KOPT-K1 (cell line): Measurements from ENCODE around the gene ARPP21.
A peak's percentile ranks its signal among the peaks of the same experiment; 100 is the strongest.

Experiments used
- H3K27ac ChIP-seq: fragments of 200-600 bp; sonication (generic); 2 replicates; pipeline ENCODE4 v1.5.1; 2016; ENCODE audit warnings: antibody characterized with exemption, mild to moderate bottlenecking, low read depth, low read length; ENCODE audit not compliant: poor library complexity, severe bottlenecking
- H3K36me3 ChIP-seq: fragments of 200-600 bp; sonication (generic); 2 replicates; pipeline ENCODE4 v1.5.1; 2017; ENCODE audit warnings: antibody characterized with exemption, mild to moderate bottlenecking, low read length, moderate library complexity; ENCODE audit not compliant: insufficient read depth
- H3K9me3 ChIP-seq: fragments of 200-600 bp; sonication (generic); 2 replicates; pipeline ENCODE4 v1.5.1; 2017; ENCODE audit warnings: antibody characterized with exemption, low read length, mild to moderate bottlenecking; ENCODE audit not compliant: insufficient read depth, poor library complexity, severe bottlenecking

Gene ARPP21

GRCh38 chr3:35651851-35652250 is 12.5 kb downstream of the ARPP21 start:
- H3K36me3 ChIP-seq: no peaks in the 10 kb centered on the region; the same call in 1 of the 2 replicates
- peak overlapping the region; percentile 98 for H3K27ac ChIP-seq

DNA sequence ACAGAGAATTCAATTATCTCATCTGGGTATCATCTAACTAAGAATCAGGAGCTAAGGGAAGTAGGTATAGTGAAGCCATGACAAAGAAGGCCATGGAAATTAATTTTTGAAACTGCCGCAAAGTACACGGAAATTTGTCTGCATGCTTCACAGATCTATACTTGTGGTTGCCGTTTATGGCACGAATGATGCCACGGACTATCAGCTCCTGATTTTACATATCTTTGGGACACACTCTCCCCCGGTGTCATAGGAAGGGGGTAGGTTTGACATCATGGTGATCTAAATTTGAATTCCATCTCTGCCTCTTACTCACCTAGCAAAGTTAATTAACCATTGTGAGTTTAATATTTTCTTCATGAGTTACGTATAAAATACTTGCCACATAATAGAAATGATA is 14.0 kb downstream of the ARPP21 start:
- H3K36me3 ChIP-seq: no peaks in the 10 kb centered on the region; the same call in 1 of the 2 replicates
- peak overlapping the region; percentile 98 for H3K27ac ChIP-seq
- H3K9me3 ChIP-seq: no peaks in the 10 kb centered on the region

More at GRCh38 chr3:35651851-35652250, 12.5 kb downstream of the ARPP21 start:
- no peaks in the 10 kb centered on the region for H3K9me3 ChIP-seq

DNA sequence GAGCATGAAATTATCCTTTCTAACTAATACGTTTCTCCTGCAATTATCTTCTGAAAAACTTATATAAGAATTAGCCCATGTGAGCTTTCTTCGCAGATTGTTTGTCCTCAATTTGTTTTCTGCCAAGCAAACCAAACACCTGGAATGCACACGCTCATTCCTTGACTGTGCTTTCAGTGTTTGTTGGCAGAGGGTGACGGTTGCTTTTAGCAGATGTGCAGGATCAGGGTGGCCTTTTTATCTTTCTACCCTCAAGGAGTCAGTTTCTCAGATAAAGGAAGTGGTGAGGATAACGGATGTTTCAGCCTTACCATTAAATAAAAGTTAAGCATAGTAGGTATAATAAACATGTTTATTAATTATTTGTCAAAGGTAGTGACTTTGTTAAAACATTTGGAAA is 15.2 kb downstream of the ARPP21 start:
- no peaks in the 10 kb centered on the region for H3K9me3 ChIP-seq
- H3K36me3 ChIP-seq: no peaks in the 10 kb centered on the region
- peak overlapping the region; percentile 98 for H3K27ac ChIP-seq

DNA sequence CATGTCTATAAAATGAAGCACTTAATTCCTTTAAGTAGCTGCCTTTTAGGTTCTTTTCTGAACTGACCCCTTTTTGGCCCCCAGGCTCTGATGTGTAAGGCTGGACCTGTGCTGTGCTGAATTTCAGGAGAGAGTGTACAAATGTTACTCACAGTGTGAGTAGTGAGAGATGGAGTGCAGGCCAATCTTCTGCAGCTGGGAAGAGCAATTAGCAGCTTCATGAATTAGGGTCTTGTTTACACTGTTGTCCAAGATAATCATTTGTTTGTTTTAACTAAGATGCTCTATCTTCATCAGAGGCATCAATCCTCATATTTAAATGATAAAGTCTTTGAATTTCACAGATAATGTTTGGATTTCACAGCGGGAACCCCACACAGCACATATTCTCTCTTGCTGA is 19.4 kb downstream of the ARPP21 start:
- Histone ChIP-seq H3K27ac (peak overlapping the region; percentile 98), H3K36me3 (no peaks in the 10 kb centered on the region), H3K9me3 (no peaks in the 10 kb centered on the region)

GRCh38 chr3:35659768-35660167 is 20.4 kb downstream of the ARPP21 start:
- Histone ChIP-seq H3K36me3 (no peaks in the 10 kb centered on the region), H3K27ac (peak overlapping the region; percentile 98), H3K9me3 (no peaks in the 10 kb centered on the region)

- Histone ChIP-seq H3K9me3 (no peaks in the 10 kb centered on the region), H3K36me3 (no peaks in the 10 kb centered on the region), H3K27ac (peak overlapping the region; percentile 73)
These were observed 24.1 kb downstream of the ARPP21 start for GRCh38 chr3:35663471-35663870.

DNA sequence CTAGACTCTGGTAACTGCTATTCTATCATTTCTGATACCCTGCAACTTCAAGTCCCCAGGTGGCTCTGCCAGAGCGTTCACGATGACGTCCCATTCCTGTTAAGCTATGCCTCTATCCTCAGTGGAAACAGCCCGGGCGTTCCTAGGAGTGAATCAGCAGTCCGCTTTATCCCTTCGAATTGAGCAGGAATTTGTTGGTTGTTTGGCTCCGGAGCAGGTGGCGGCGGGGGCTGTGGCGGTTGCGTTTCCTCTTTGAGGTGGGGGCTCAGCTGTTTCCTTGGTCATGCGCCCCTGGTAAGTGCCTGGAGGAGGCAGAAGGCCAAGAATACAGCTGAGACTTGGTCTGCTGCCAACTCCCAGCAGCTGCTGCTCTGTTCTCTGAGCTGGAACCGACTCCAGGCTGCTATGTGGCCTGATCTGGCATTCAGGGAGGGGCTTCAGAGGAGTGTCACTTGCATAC is 25.2 kb downstream of the ARPP21 start:
- Histone ChIP-seq H3K27ac (peak overlapping the region; percentile 73), H3K36me3 (no peaks in the 10 kb centered on the region), H3K9me3 (no peaks in the 10 kb centered on the region)

GRCh38 chr3:35665390-35666055 is 26.2 kb downstream of the ARPP21 start:
- no peaks in the 10 kb centered on the region for H3K9me3 ChIP-seq
- no peaks in the 10 kb centered on the region for H3K36me3 ChIP-seq
- H3K27ac ChIP-seq: peak overlapping the region; percentile 73

DNA sequence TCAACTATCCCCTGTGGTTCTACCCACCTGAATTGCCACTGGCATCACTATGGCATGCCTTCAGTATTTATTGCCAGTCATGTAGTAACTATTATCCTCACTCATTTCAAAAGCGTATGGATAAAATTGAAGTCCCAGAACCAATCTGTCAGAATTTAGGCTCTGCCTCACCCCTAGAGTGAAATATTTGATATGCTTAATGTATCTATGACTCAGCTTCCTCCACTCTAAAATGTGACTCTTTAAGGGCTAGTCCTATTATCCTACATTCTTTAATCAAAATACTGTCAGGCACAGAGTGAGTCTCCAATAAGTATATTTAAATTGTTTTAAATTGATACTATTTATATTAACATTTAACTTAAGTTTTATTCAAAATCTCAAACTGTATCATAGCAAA is 27.6 kb downstream of the ARPP21 start:
- peak overlapping the region; percentile 9 for H3K27ac ChIP-seq
- H3K36me3 ChIP-seq: no peaks in the 10 kb centered on the region
- no peaks in the 10 kb centered on the region for H3K9me3 ChIP-seq

DNA sequence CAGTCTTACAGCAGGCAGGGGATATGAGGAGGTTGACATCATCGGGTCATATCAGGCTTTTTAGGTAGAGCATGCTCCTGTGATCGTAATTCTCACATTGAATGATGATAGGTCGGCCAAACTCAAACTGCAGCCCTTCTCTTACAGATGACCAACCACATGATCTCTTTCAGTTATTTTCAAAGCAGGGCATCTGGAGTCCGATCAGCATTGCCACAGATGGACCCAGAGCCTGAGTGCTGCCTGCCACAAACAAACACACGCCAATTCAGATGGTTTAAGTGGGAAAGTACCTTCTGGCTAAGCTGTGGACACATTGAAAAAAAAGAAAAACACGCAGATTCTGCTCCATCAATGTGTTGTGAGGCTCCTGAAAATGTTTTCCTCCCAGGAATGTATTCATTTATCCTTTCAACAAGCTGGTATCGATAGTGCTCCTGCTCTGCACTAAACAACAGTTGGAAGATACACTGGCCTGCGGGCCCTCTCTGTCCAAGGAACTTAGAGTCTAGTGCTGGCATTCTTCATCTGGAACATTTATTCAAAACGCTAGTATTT is 31.2 kb downstream of the ARPP21 start:
- H3K27ac ChIP-seq: peak overlapping the region; percentile 59
- H3K36me3 ChIP-seq: no peaks in the 10 kb centered on the region
- no peaks in the 10 kb centered on the region for H3K9me3 ChIP-seq

GRCh38 chr3:35671483-35671882 is 32.2 kb downstream of the ARPP21 start:
- Histone ChIP-seq H3K27ac (peak overlapping the region; percentile 59), H3K9me3 (no peaks in the 10 kb centered on the region), H3K36me3 (no peaks in the 10 kb centered on the region)

- H3K9me3 ChIP-seq: no peaks in the 10 kb centered on the region
- no peaks in the 10 kb centered on the region for H3K36me3 ChIP-seq
- H3K27ac ChIP-seq: no peak overlapping the region
These were observed 33.7 kb downstream of the ARPP21 start for GRCh38 chr3:35673017-35673416.

- Histone ChIP-seq H3K9me3 (no peaks in the 10 kb centered on the region), H3K27ac (peak overlapping the region; percentile 23), H3K36me3 (no peaks in the 10 kb centered on the region)
These were observed 35.3 kb downstream of the ARPP21 start for GRCh38 chr3:35674451-35675109.

- H3K36me3 ChIP-seq: no peaks in the 10 kb centered on the region
- no peaks in the 10 kb centered on the region for H3K9me3 ChIP-seq
- H3K27ac ChIP-seq: peak overlapping the region; percentile 23
These were observed 35.9 kb downstream of the ARPP21 start for GRCh38 chr3:35675206-35675605.

GRCh38 chr3:35675621-35676020 is 36.3 kb downstream of the ARPP21 start:
- Histone ChIP-seq H3K36me3 (no peaks in the 10 kb centered on the region), H3K27ac (peak overlapping the region; percentile 23)

More at GRCh38 chr3:35675621-35676020, 36.3 kb downstream of the ARPP21 start:
- H3K9me3 ChIP-seq: no peaks in the 10 kb centered on the region
